GM12872 (cell line): ENCODE measurements around the gene ZNF621.

Source experiments
- TF ChIP-seq, protein P1 (sequence below): IDR thresholded peaks from 3 replicates; pipeline ENCODE4 v1.5.1; 2011; ENCODE audit warnings: low read depth, mild to moderate bottlenecking, low read length, moderate library complexity; ENCODE audit not compliant: insufficient read depth

ZNF621 gene

DNA sequence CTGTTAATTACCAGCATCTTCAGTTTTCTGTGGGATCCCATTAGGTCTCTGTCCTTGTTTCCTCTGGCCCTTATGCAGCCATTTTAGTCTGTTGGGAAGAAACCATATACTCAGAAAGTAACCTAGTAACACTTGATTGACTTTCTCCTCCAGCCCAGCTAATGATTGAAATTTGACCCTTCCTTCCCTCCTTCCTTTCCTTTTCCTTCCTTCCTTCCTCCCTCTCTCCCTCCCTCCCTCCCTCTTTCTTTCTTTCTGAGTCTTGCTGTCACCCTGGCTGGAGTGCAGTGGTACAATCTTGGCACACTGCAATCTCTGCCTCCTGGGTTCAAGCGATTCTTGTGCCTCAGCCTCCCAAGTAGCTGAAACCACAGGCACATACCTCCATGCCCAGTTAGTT is 24.8 kb upstream of the ZNF621 start:
- TF ChIP-seq, protein P1, sequence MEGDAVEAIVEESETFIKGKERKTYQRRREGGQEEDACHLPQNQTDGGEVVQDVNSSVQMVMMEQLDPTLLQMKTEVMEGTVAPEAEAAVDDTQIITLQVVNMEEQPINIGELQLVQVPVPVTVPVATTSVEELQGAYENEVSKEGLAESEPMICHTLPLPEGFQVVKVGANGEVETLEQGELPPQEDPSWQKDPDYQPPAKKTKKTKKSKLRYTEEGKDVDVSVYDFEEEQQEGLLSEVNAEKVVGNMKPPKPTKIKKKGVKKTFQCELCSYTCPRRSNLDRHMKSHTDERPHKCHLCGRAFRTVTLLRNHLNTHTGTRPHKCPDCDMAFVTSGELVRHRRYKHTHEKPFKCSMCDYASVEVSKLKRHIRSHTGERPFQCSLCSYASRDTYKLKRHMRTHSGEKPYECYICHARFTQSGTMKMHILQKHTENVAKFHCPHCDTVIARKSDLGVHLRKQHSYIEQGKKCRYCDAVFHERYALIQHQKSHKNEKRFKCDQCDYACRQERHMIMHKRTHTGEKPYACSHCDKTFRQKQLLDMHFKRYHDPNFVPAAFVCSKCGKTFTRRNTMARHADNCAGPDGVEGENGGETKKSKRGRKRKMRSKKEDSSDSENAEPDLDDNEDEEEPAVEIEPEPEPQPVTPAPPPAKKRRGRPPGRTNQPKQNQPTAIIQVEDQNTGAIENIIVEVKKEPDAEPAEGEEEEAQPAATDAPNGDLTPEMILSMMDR, result no peak

DNA sequence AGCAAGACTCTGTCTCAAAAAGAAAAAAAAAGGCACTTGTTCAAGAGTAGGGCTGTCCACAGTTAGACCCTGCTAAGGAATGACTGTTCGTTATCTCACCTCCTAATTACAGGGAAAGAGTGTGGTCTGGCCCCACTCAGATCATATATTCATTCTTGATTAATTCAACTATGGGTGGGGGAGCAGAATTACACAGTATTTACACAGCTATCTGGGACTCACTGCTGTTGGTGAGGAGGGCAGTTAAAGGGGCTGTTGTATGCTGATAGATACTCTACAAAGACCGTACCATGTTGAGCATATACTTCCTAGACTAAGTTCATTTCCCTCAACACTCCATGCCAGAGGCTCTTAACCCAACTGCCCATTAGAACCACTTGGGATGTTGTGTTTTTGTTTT is 22.7 kb upstream of the ZNF621 start:
- TF ChIP-seq, protein P1, result no peak

DNA sequence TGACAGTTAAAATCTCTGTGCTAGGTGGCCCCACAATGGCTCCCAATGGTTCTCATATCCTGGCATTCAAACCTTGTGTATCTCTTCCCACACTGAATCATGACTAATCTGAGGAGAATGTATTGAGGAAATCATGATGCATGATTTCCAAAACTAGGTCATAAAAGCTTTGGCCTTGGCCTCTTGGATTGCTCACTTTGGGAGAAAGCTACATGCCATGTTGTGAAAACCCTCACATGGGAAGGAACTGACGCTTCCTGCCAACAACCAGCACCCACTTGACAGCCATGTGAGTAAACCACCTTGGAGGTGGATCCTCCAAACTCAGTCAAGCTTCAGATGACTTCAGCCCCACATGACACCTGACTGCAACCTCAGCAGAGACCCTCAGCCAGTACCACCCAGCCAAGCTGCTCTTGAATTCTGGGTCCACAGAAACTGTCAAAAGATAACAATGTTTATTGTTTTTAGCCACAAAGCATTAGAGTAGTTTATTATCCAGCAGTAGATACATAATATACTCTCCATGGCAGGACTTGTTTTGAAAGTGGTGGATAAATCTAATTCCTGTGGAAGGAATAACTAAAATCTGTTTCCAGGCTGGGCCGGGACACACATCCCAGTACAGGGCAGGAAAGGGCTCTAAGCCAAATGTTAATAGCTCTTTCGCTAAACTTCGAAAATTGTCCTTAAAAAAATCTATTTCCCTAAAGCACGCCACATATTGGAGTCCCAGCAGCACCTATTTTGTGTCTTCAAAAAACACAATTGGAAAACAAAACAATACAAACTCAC is 19.9 kb upstream of the ZNF621 start:
- TF ChIP-seq, protein P1, result no peak

DNA sequence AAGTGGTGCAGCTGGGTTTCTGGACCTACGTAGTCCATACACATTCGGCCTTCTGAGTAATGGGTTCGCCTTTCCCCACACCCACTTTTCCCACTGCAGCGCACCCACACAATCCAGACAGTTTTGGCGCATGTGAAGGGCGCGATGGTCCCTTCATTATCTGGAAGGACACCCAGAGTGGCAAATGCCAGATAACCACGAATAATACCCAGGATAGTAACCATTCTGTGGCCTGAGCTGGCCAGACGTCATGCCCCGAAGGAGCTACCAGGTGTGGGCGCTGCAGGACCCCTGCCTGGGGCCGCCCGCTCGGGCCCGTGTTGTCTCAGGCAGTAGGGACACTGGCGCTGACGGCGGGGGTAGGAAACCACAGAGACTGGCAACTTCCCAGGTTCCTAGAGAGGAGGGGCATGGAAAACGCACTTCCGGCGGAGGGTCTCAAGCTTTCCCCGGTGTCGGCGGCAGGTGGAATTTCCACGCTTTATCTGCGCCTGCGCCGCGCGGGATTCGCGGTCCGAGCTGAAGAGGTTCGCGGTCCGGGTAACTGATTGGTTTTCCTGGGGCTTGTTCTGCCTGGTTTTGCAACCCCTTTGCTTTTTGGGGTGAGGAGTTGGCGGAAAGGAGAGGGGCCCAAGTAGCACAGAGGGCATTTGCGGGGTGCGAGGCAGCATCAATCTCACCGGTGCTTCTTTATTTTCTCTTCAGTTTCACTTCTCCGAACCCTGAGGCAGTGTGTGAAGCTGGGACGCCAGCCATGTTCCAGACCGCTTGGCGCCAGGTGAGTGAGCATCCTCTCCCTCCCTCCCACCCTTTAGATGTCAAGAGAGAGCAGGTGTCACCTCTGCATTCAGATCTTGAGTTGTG is 18.9 kb upstream of the ZNF621 start, which contains the start of gene ZNF620:
TSS of gene ZNF620 (plus strand) at position 441 of the 864 bp plus-strand sequence. CDS start at position 755, 314 bp downstream.
- TF ChIP-seq, protein P1, result peak; percentile 62; the same call in 2 of the 3 replicates

DNA sequence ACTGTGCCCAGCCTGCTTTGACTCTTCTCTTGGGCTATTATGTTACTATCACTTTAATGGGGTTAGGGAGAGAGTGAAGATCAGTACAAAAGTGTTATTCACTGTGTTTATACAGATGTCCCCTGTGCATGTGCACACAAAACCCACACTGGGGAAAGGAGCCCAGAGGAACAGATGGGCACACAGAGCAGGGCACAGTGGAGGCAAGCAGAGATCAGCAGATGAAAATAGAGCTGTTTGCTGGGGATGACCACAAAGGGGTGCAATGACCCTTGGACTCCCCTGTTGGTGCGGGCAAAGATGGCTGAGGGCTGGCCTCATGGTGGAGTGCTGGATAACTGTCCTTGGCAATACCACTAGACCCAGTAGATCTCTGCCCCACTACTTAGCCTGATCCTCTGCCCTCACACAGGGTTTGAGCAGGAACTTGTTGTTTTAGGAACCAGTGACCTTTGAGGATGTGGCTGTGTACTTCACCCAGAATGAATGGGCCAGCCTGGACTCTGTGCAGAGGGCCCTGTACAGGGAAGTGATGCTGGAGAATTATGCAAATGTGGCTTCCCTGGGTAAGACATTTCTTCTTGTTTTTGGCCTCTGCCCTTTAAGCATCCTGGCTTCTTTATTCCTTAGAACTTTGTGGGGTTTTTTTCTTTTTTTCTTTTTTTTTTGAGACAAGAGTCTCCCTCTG is 13.6 kb upstream of the ZNF621 start:
- TF ChIP-seq, protein P1, result no peak

DNA sequence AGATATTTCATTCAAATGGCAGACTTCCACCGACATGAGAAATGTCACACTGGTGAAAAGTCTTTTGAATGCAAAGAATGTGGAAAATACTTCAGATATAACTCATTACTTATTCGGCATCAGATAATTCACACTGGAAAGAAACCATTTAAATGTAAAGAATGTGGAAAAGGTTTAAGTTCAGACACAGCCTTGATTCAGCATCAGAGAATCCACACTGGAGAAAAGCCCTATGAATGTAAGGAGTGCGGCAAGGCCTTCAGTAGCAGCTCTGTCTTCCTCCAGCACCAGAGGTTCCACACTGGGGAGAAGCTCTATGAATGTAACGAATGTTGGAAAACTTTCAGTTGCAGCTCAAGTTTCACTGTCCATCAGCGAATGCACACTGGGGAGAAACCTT is 8.6 kb upstream of the ZNF621 start:
- TF ChIP-seq, protein P1, result no peak

DNA sequence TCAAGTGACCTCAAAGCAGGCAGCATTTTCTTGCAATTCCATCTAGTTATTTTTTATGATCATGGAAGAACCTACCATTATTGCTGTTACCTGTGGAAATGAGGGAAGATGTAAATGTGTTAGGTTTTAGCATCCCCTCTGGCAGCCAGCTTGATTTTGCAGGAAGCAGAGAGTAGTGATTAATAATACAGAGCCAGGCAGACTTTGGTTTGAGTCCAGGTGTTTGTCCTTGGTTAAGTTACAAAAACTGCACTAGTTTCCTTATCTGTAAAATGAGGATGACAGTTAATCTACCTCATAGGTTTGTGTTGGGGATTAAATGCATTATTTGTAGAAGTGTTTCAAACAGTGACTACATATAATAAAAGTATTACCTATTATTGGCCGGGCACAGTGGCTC is 6.7 kb upstream of the ZNF621 start:
- TF ChIP-seq, protein P1, result no peak
